ENCODE results near the gene HSBP1. TPM values are rescaled to one million over a fixed set of nuclear protein-coding genes. Genes with fewer than 3 reads are reported as not detected.

Gene HSBP1
- total RNA-seq, 6 experiments from 2014 or later, result 5.6 to 46.2 (median 35.2) TPM

GRCh38 chr16:83814659-83814985, 6.8 kb downstream of the HSBP1 start:
- 86% methylated on average over 3 of the region's 4 CpGs for WGBS (ENCODE audit: insufficient coverage, low coverage, low lambda C conversion rate, missing lambda C conversion rate)
- H3K4me1 ChIP-seq, result peaks cover 0 to 15% (median 0%) of the 10 kb centered on the region in 4 donors
- no peak overlapping the region for H3K4me3 ChIP-seq
- H3K9me3 ChIP-seq, result no peaks in the 10 kb centered on the region
- H3K36me3 ChIP-seq, result peaks cover 0 to 22% (median 2%) of the 10 kb centered on the region in 4 donors
- DNase-seq, result no peak
- H3K27ac ChIP-seq, result no peak overlapping the region
- intact Hi-C loops (cut with DNase I), result no loop called here
- TF ChIP-seq CTCF (IDR thresholded peaks at IDR 0.05), result no peak
- no peak for TF ChIP-seq POLR2A (IDR thresholded peaks at IDR 0.05)
- H3K27me3 ChIP-seq, result no peaks in the 10 kb centered on the region
- ATAC-seq, result no peak

GRCh38 chr16:83817022-83817421, 9.2 kb downstream of the HSBP1 start:
- Histone ChIP-seq H3K9me3 (no peaks in the 10 kb centered on the region), H3K4me3 (no peak overlapping the region), H3K27ac (no peak overlapping the region), H3K4me1 (no peaks in the 10 kb centered on the region), H3K36me3 (peaks cover 0 to 7% (median 0%) of the 10 kb centered on the region in 4 donors), H3K27me3 (no peaks in the 10 kb centered on the region)
- DNase-seq (no peak), ATAC-seq (no peak)
- WGBS (ENCODE audit: insufficient coverage, low coverage, low lambda C conversion rate, missing lambda C conversion rate), result 77% methylated on average over 7 of the region's 12 CpGs
- intact Hi-C loops (cut with DNase I), result no loop called here
- TF ChIP-seq CTCF (IDR thresholded peaks at IDR 0.05), result no peak
- TF ChIP-seq POLR2A (IDR thresholded peaks at IDR 0.05), result no peak

GRCh38 chr16:83818276-83818675, 10.5 kb downstream of the HSBP1 start:
- 78% methylated on average over 5 of the region's 5 CpGs for WGBS (ENCODE audit: insufficient coverage, low coverage, low lambda C conversion rate, missing lambda C conversion rate)
- no peak for ATAC-seq
- intact Hi-C loops (cut with DNase I), result no loop called here

GRCh38 chr16:83819361-83819760, 11.6 kb downstream of the HSBP1 start:
- Histone ChIP-seq H3K9me3 (no peaks in the 10 kb centered on the region), H3K4me3 (no peak overlapping the region), H3K27me3 (no peaks in the 10 kb centered on the region), H3K36me3 (no peaks in the 10 kb centered on the region), H3K27ac (no peak overlapping the region), H3K4me1 (no peaks in the 10 kb centered on the region)
- TF ChIP-seq POLR2A (IDR thresholded peaks at IDR 0.05) (no peak), CTCF (IDR thresholded peaks at IDR 0.05) (no peak)
- ATAC-seq (no peak), DNase-seq (no peak)
- 49% methylated on average over 8 of the region's 8 CpGs for WGBS (ENCODE audit: insufficient coverage, low coverage, low lambda C conversion rate, missing lambda C conversion rate)
- intact Hi-C loops (cut with DNase I), result no loop called here

More at GRCh38 chr16:83818276-83818675, 10.5 kb downstream of the HSBP1 start:
- no peak for TF ChIP-seq CTCF (IDR thresholded peaks at IDR 0.05)
- no peak for TF ChIP-seq POLR2A (IDR thresholded peaks at IDR 0.05)
- no peak overlapping the region for H3K27ac ChIP-seq
- no peak overlapping the region for H3K4me3 ChIP-seq
- no peaks in the 10 kb centered on the region for H3K9me3 ChIP-seq
- no peaks in the 10 kb centered on the region for H3K4me1 ChIP-seq
- H3K27me3 ChIP-seq, result no peaks in the 10 kb centered on the region
- DNase-seq, result no peak
- no peaks in the 10 kb centered on the region for H3K36me3 ChIP-seq
